Astrocyte of the spinal cord (primary cell): ENCODE results near the gene TSTD1.

ENCODE experiments used
- DNase-seq: peaks from one replicate; pipeline ENCODE4 v3.0.0; 2011; ENCODE audit warnings: low read depth, low spot score
- H3K4me3 ChIP-seq: 2 replicates; pipeline ENCODE4 v1.5.1; 2011; ENCODE audit warnings: low read depth, mild to moderate bottlenecking, low read length, moderate library complexity
- in situ Hi-C: cut with HindIII; loops from 2 replicates; pipeline ENCODE4 v1.10.0; 2017; ENCODE audit warnings: low sequenced_read_pairs
- TF ChIP-seq, protein P1 (sequence below): IDR thresholded peaks from 2 replicates; pipeline ENCODE4 v1.5.1; 2012; ENCODE audit warnings: low read depth, mild to moderate bottlenecking, low read length, inconsistent platforms

The TSTD1 gene

GRCh38 chr1:161046605-161047228 lies 8.0 kb upstream of the TSTD1 start:
- H3K4me3 ChIP-seq, result peak overlapping the region; percentile 85
- in situ Hi-C loops, result loop anchor here (25.0 kb wide), 1 partner anchor 91 kb away; the partner anchor contains the start of gene DEDD

GRCh38 chr1:161045736-161046604 lies 7.2 kb upstream of the TSTD1 start, which contains the start of gene USF1:
Gene USF1, minus strand, starts transcription at chr1:161045977. Its CDS starts 2,702 bp downstream, at chr1:161043275.
- in situ Hi-C loops, result loop anchor here (25.0 kb wide), 1 partner anchor 91 kb away; the partner anchor contains the start of gene DEDD
- peak; percentile 98 for DNase-seq
- TF ChIP-seq, protein P1, sequence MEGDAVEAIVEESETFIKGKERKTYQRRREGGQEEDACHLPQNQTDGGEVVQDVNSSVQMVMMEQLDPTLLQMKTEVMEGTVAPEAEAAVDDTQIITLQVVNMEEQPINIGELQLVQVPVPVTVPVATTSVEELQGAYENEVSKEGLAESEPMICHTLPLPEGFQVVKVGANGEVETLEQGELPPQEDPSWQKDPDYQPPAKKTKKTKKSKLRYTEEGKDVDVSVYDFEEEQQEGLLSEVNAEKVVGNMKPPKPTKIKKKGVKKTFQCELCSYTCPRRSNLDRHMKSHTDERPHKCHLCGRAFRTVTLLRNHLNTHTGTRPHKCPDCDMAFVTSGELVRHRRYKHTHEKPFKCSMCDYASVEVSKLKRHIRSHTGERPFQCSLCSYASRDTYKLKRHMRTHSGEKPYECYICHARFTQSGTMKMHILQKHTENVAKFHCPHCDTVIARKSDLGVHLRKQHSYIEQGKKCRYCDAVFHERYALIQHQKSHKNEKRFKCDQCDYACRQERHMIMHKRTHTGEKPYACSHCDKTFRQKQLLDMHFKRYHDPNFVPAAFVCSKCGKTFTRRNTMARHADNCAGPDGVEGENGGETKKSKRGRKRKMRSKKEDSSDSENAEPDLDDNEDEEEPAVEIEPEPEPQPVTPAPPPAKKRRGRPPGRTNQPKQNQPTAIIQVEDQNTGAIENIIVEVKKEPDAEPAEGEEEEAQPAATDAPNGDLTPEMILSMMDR, result no peak
- peak within 1 kb of the TSS; percentile 85 for H3K4me3 ChIP-seq

More at GRCh38 chr1:161046605-161047228, 8.0 kb upstream of the TSTD1 start:
- TF ChIP-seq, protein P1, result no peak
- no peak for DNase-seq

DNA sequence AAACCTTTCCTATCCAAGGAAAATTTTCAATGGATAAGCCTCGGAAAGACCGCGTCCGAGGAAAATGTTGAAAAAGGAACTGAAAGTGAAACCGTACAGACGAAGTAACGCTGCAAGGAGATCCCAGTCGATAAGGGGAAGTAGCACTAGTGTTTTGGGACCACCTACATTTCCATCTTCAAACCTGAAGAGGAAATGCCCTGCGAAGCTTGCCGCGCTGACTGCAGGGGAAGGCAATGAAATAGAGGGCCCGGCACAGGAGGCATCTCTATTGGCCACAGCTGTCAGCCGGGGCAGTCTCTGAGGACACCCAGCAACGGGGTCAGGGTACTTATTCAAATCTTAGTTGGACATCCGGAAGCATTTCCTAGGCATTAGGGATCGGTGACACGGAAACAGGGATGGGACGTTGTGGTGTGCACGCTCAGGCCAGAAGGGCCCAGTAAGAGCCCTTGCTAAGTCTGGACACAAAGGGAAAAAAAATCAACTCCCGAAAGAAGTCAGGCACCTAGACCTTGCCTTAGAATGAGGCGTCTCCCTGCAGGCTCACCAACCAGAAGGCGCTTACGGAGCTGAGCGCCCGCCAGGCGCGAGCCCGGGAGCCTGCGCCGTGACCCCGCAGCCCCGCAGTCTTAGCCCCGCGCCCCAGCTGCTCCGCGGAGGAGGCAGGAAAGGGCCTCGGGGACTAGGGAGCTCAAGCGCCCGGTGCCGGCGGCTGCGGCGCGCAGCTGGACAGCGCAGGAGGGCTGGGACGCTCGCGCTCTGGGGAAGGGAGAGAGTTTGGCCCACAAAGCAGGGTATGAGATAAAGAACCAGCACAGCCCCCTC lies 6.4 kb upstream of the TSTD1 start:
- in situ Hi-C loops, result loop anchor here (25.0 kb wide), 1 partner anchor 92 kb away; the partner anchor contains the start of gene DEDD
- DNase-seq, result peak; percentile 66
- peak overlapping the region; percentile 85 for H3K4me3 ChIP-seq
- TF ChIP-seq, protein P1, result no peak

- DNase-seq, result no peak
- H3K4me3 ChIP-seq, result peak overlapping the region; percentile 85
- in situ Hi-C loops, result loop anchor here (25.0 kb wide), 1 partner anchor 93 kb away; the partner anchor contains the start of gene DEDD
- TF ChIP-seq, protein P1, result no peak
Observed at GRCh38 chr1:161044535-161044907, 5.8 kb upstream of the TSTD1 start.

- in situ Hi-C loops, result loop anchor here (25.0 kb wide), 1 partner anchor 98 kb away; the partner anchor contains the start of gene DEDD
- DNase-seq, result no peak
- H3K4me3 ChIP-seq, result no peak overlapping the region
- TF ChIP-seq, protein P1, result no peak
Observed at GRCh38 chr1:161039546-161039945, 782 bp upstream of the TSTD1 start.

DNA sequence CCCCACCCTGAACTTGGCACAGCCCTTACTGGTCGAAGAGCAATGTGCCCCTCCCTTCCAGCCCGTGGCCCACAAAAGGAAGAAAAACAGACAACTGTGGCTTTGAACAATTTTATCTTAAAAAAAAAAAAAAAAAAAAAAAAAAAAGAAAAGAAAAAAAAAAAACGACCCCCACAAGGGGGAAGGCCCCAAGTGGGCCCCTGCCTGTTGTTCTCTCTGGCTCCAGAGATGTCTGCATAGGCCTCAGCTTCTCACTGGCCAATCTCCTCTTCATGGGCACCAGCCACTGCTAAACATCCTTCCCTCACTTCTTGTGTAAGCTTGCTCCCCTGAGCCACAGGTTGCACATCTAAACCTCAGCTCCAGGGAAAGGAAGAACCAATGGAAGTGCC lies 386 bp upstream of the TSTD1 start:
- TF ChIP-seq, protein P1, result no peak
- DNase-seq, result no peak
- peak overlapping the region; percentile 39 for H3K4me3 ChIP-seq
- in situ Hi-C loops, result loop anchor here (25.0 kb wide), 1 partner anchor 98 kb away; the partner anchor contains the start of gene DEDD
